ENCODE results near the gene TMEFF1.
A peak's percentile ranks its signal among the peaks of the same experiment; 100 is the strongest.
"Not testable (repeated sequence)": the region's sequence is repeated elsewhere in the genome, so short reads cannot be mapped to it uniquely, and the experiment has no call there.

The TMEFF1 gene

GRCh38 chr9:100472788-100473275 lies at the start of gene TMEFF1:
TSS of gene TMEFF1 (plus strand) at chr9:100473149. CDS start at chr9:100473545, 396 bp downstream.
- DNase-seq, result peak in 49 of 56 donors; percentile 8 to 88 (median 60)

GRCh38 chr9:100425758-100426157 lies 47.2 kb upstream of the TMEFF1 start:
- DNase-seq, result no peak

- DNase-seq, result no peak
Observed at GRCh38 chr9:100426189-100426529, 46.8 kb upstream of the TMEFF1 start.

- peak in 41 of 56 donors; percentile 1 to 75 (median 41) for DNase-seq
Observed at GRCh38 chr9:100426530-100427365, 46.2 kb upstream of the TMEFF1 start, which contains the start of gene MSANTD3. TSS of gene MSANTD3 (plus strand) at chr9:100427143. CDS start at chr9:100441939, 14,796 bp downstream.

- DNase-seq, result peak in 49 of 56 donors; percentile 11 to 72 (median 46)
Observed at GRCh38 chr9:100427366-100428263, 45.3 kb upstream of the TMEFF1 start.

- DNase-seq, result peak in 6 of 56 donors; percentile 2 to 46 (median 8)
Observed at GRCh38 chr9:100428871-100429654, 43.9 kb upstream of the TMEFF1 start.

- DNase-seq, result no peak
Observed at GRCh38 chr9:100430286-100430940, 42.5 kb upstream of the TMEFF1 start.

- DNase-seq, result no peak
Observed at GRCh38 chr9:100431886-100432285, 41.1 kb upstream of the TMEFF1 start.

GRCh38 chr9:100432736-100433135 lies 40.2 kb upstream of the TMEFF1 start:
- no peak for DNase-seq

GRCh38 chr9:100436571-100436970 lies 36.4 kb upstream of the TMEFF1 start:
- no peak for DNase-seq

- peak in 37 of 56 donors; percentile 1 to 83 (median 26) for DNase-seq
Observed at GRCh38 chr9:100437860-100438805, 34.8 kb upstream of the TMEFF1 start.

GRCh38 chr9:100440071-100440470 lies 32.9 kb upstream of the TMEFF1 start:
- no peak for DNase-seq

- not testable (repeated sequence) for DNase-seq
Observed at GRCh38 chr9:100440487-100440886, 32.5 kb upstream of the TMEFF1 start.

- DNase-seq, result no peak
Observed at GRCh38 chr9:100441911-100442361, 31.0 kb upstream of the TMEFF1 start.

- no peak for DNase-seq
Observed at GRCh38 chr9:100443781-100444768, 28.9 kb upstream of the TMEFF1 start.

GRCh38 chr9:100445161-100445902 lies 27.6 kb upstream of the TMEFF1 start:
- no peak for DNase-seq

- DNase-seq, result no peak
Observed at GRCh38 chr9:100445903-100446549, 26.9 kb upstream of the TMEFF1 start.
